Liver (tissue), 9 donors: ENCODE measurements around the gene DEFB131B. TPM values are rescaled to one million over a fixed set of nuclear protein-coding genes. Genes with fewer than 3 reads are reported as not detected.
"Not testable (repeated sequence)": the region's sequence is repeated elsewhere in the genome, so short reads cannot be mapped to it uniquely, and the experiment has no call there.

Experiments
- DNase-seq: peaks from one replicate; pipeline ENCODE4 v3.0.0-alpha.2; 2017; ENCODE audit warnings: low spot score
- H3K27ac ChIP-seq, 2 donors: one replicate each; pipeline ENCODE4 v1.7.0; 2013; ENCODE audit warnings: inconsistent platforms in 2 of 2, low read length in 2 of 2, control low read depth in 1 of 2, low read depth in 1 of 2, mild to moderate bottlenecking in 1 of 2
- H3K27me3 ChIP-seq, 4 donors: one replicate each; pipeline versions ENCODE4 v1.6.1 to v1.7.0; 2013; ENCODE audit warnings: low read length in 3 of 4, inconsistent platforms in 1 of 4, mild to moderate bottlenecking in 1 of 4, moderate library complexity in 1 of 4; ENCODE audit not compliant: control insufficient read depth in 4 of 4, insufficient read depth in 4 of 4
- H3K36me3 ChIP-seq, 4 donors: one replicate each; pipeline versions ENCODE4 v1.6.1 to v1.7.0; 2013; ENCODE audit warnings: low read length in 3 of 4, mild to moderate bottlenecking in 3 of 4, low read depth in 1 of 4, moderate library complexity in 1 of 4; ENCODE audit not compliant: control insufficient read depth in 4 of 4, insufficient read depth in 3 of 4
- H3K4me1 ChIP-seq, 4 donors: one replicate each; pipeline versions ENCODE4 v1.6.1 to v1.7.0; 2013; ENCODE audit warnings: low read length in 3 of 4, mild to moderate bottlenecking in 3 of 4, moderate library complexity in 1 of 4; ENCODE audit not compliant: control insufficient read depth in 4 of 4, insufficient read depth in 4 of 4
- H3K4me3 ChIP-seq, 3 donors: one replicate each; pipeline versions ENCODE4 v1.6.1 to v1.7.0; 2013; ENCODE audit warnings: low read length in 3 of 3, control low read depth in 1 of 3, low read depth in 1 of 3, mild to moderate bottlenecking in 1 of 3
- H3K9ac ChIP-seq, 2 donors: one replicate each; pipeline ENCODE4 v1.7.0; 2013; ENCODE audit warnings: low read length in 2 of 2, mild to moderate bottlenecking in 2 of 2, moderate library complexity in 2 of 2, control low read depth in 1 of 2, low read depth in 1 of 2
- H3K9me3 ChIP-seq, 4 donors: one replicate each; pipeline versions ENCODE4 v1.6.1 to v1.7.0; 2013; ENCODE audit warnings: low read length in 3 of 4; ENCODE audit not compliant: control insufficient read depth in 4 of 4
- HNF4A ChIP-seq, 2 donors: conservative IDR thresholded peaks; 2 replicates each; pipeline ENCODE4 v1.6.1; 2016; ENCODE audit warnings: antibody characterized with exemption in 2 of 2, mild to moderate bottlenecking in 2 of 2
- RXRA ChIP-seq, 2 donors: IDR thresholded peaks; 2 replicates each; pipeline ENCODE4 v1.6.1; 2017 to 2018; ENCODE audit warnings: antibody characterized with exemption in 2 of 2, mild to moderate bottlenecking in 1 of 2
- WGBS: extraction: QIAGEN DNeasy Blood & Tissue Kit; methylation state at CpG from one replicate; pipeline ENCODE4 v1.1.7; 2013; 5-methylcytosine and 5-hydroxymethylcytosine counted together
- polyA plus RNA-seq, 2 donors: library from polyadenylated mRNA; stranded (reverse) in 1 of 2; unstranded in 1 of 2; fragments of 200-250 nt in 1 of 2; fragments of >200 nt in 1 of 2; fragmentation: Nextera tagmentation in 1 of 2; extraction: Ambion mirVana in 1 of 2; gene quantifications; one replicate each; pipeline versions ENCODE4 v1.2.1 to v1.2.3, GENCODE V29; 2013 to 2015
- total RNA-seq, 2 donors: library from RNA; depleted of rRNA; stranded (reverse); fragments of >200 nt; gene quantifications; one replicate each; pipeline ENCODE4 v1.2.3, GENCODE V29; 2014
- donor health status: healthy.
- donor health status: healthy.
- donor health status: healthy.
- donor health status: healthy.
- donor health status: healthy.

Gene DEFB131B
- total and polyA plus RNA-seq, 4 donors: not detected

- DNase-seq, H3K27me3 ChIP-seq, H3K9me3 ChIP-seq, H3K9ac ChIP-seq, H3K27ac ChIP-seq, H3K4me1 ChIP-seq, H3K4me3 ChIP-seq, H3K36me3 ChIP-seq: not testable (repeated sequence)
These were observed 7.6 kb upstream of the DEFB131B start for GRCh38 chr11:71870661-71871060.

GRCh38 chr11:71876262-71876661, 2.0 kb upstream of the DEFB131B start:
- H3K4me1 ChIP-seq, H3K9ac ChIP-seq, DNase-seq, H3K9me3 ChIP-seq, H3K27ac ChIP-seq, H3K36me3 ChIP-seq, H3K4me3 ChIP-seq, H3K27me3 ChIP-seq: not testable (repeated sequence)
- 34% methylated on average over 2 of the region's 2 CpGs for WGBS
- TF ChIP-seq HNF4A (conservative IDR thresholded peaks at IDR 0.05): peak; percentile 12 to 19
- peak; percentile 52 to 58 for TF ChIP-seq RXRA (IDR thresholded peaks at IDR 0.05)

GRCh38 chr11:71885806-71886205, 7.6 kb downstream of the DEFB131B start:
- not testable (repeated sequence) for H3K27me3 ChIP-seq, H3K9me3 ChIP-seq, H3K4me3 ChIP-seq, DNase-seq, H3K4me1 ChIP-seq, H3K36me3 ChIP-seq, H3K9ac ChIP-seq, H3K27ac ChIP-seq
- 98% methylated on average over 12 of the region's 12 CpGs for WGBS

- not testable (repeated sequence) for H3K9ac ChIP-seq, H3K36me3 ChIP-seq, DNase-seq, H3K4me1 ChIP-seq, H3K4me3 ChIP-seq, H3K27me3 ChIP-seq, H3K9me3 ChIP-seq, H3K27ac ChIP-seq
- WGBS: 92% methylated on average over 14 of the region's 14 CpGs
These were observed 10.2 kb downstream of the DEFB131B start for GRCh38 chr11:71888335-71889010.

GRCh38 chr11:71889181-71889872, 11.1 kb downstream of the DEFB131B start:
- H3K4me3 ChIP-seq, H3K27me3 ChIP-seq, H3K27ac ChIP-seq, H3K9ac ChIP-seq, H3K4me1 ChIP-seq, H3K36me3 ChIP-seq, DNase-seq, H3K9me3 ChIP-seq: not testable (repeated sequence)
- WGBS: 92% methylated on average over 14 of the region's 14 CpGs
